NB4 (cell line): ENCODE results near the gene LBHD2.
A peak's percentile ranks its signal among the peaks of the same experiment; 100 is the strongest.

Experiments used
- DNase-seq: peaks from one replicate; pipeline ENCODE4 v3.0.0; 2010; ENCODE audit warnings: low read depth
- H3K4me3 ChIP-seq: one replicate; pipeline ENCODE4 v1.5.1; 2011; ENCODE audit warnings: mild to moderate bottlenecking, low read depth, low read length, moderate library complexity
- MYC ChIP-seq: IDR thresholded peaks from 2 replicates; pipeline ENCODE4 v1.6.1; 2011; ENCODE audit warnings: low read depth, low read length
- POLR2A ChIP-seq: IDR thresholded peaks from 2 replicates; pipeline ENCODE4 v1.6.1; 2011; ENCODE audit warnings: mild to moderate bottlenecking; ENCODE audit not compliant: insufficient read length; ENCODE audit errors: extremely low read depth
- TF ChIP-seq, protein P1 (sequence below): IDR thresholded peaks from one replicate; pipeline ENCODE4 v1.5.1; 2012; ENCODE audit warnings: low read depth, low read length
- TF ChIP-seq, protein P2 (sequence below): IDR thresholded peaks from 2 replicates; pipeline ENCODE4 v1.6.1; 2011; ENCODE audit warnings: low read depth, low read length

The LBHD2 gene

DNA sequence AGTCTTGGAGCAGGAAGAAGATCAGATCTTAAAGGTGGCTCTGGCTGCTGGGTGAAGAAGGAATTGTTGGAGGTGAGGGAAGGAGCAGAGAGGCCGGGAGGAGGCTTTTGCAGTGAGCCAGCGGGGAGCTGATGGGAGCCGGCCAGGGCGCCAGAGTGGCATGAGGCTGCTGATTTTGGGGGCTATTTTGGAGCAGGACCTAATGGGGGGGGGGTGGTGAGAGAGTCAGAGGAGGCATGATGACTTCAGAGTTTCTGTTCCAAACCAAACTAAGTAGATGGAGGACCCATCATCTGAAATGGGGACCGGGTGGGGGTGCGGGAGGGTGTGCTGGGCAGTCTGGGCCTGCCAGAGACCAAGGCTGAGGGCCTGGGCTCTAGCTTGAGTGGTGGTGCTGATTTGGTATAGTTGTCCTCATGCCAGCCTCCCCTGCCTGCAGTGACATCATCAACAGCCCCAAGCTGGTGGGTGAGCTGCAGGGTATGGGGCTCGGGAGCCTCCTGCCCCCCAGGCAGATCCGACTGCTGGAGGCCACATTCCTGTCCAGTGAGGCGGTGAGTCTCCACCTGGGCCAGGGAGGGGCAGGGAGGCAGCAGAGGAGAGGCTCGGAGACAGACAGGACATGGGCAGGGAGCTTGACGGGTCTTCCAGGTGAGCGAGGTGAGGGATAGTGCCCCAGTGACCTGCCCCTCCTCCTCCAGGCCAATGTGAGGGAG lies 45.4 kb downstream of the LBHD2 start:
- H3K4me3 ChIP-seq: no peak overlapping the region
- TF ChIP-seq POLR2A (no peak), MYC (no peak)
- TF ChIP-seq, protein P1, sequence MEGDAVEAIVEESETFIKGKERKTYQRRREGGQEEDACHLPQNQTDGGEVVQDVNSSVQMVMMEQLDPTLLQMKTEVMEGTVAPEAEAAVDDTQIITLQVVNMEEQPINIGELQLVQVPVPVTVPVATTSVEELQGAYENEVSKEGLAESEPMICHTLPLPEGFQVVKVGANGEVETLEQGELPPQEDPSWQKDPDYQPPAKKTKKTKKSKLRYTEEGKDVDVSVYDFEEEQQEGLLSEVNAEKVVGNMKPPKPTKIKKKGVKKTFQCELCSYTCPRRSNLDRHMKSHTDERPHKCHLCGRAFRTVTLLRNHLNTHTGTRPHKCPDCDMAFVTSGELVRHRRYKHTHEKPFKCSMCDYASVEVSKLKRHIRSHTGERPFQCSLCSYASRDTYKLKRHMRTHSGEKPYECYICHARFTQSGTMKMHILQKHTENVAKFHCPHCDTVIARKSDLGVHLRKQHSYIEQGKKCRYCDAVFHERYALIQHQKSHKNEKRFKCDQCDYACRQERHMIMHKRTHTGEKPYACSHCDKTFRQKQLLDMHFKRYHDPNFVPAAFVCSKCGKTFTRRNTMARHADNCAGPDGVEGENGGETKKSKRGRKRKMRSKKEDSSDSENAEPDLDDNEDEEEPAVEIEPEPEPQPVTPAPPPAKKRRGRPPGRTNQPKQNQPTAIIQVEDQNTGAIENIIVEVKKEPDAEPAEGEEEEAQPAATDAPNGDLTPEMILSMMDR: no peak
- TF ChIP-seq, protein P2, sequence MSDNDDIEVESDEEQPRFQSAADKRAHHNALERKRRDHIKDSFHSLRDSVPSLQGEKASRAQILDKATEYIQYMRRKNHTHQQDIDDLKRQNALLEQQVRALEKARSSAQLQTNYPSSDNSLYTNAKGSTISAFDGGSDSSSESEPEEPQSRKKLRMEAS: no peak
- DNase-seq: no peak

DNA sequence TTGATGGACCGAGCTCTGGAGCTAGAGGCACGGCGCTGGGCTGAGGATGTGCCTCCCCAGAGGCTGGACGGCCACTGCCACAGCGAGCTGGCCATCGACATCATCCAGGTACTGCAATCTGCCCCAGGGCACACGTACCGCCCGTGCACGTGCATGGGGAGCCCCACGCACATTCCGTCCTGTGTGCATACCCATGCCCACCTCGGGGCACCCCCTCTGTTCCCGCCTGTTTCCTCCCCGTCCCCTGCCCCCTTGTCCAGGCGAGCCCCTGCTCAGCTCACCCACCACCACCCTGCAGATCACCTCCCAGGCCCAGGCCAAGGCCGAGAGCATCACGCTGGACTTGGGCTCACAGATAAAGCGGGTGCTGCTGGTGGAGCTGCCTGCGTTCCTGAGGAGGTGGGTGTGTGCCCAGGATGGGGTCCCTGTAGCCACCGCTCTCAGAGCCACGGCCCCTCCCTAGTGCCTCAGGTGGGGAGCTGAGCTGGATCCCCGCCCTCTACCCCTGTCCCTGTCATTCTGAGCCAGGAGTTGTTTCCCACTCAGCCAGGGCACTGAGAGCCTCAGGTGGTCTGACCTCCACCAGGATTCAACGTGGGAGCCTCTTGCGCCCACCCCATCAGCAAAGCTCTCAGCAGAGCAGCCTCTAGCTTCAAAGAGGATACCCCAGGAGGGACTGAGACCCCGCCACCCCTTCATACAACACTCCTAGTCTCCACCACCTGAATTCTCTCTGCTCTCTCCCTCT lies 46.2 kb downstream of the LBHD2 start:
- DNase-seq: no peak
- TF ChIP-seq, protein P2: no peak
- TF ChIP-seq, protein P1: no peak
- no peak overlapping the region for H3K4me3 ChIP-seq

DNA sequence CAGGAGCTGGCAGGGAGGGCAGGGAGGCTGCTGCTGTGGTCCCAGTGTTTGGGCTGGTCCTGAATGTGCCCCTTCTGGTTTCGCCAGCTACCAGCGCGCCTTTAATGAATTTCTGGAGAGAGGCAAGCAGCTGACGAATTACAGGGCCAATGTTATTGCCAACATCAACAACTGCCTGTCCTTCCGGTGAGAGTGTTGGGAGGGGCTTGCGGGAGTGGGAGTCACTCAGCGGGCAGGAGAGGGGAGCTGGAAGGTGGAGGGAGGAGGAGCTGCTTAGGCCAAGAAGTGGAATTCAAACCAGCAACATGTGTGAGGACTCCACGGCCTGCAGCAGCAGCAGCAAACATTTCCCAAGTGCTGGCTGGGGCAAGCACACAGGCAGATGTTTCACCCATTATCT lies 47.0 kb downstream of the LBHD2 start:
- TF ChIP-seq POLR2A: no peak
- TF ChIP-seq MYC: no peak
- TF ChIP-seq, protein P2: no peak
- TF ChIP-seq, protein P1: no peak
- DNase-seq: no peak
- H3K4me3 ChIP-seq: no peak overlapping the region

DNA sequence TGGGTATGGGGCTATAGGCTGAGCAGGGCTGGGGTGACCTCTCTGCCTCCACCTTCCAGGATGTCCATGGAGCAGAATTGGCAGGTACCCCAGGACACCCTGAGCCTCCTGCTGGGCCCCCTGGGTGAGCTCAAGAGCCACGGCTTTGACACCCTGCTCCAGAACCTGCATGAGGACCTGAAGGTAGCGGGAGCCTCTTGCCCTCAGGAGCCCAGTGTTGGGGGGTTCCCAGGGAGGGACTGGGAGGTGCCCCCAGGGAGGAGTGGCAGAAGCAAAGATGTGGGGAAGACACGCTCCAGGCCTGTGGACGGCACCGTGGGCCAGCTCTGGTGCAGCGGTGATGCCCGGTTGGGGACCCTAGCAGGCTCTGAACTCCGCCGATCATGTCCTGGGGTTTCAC lies 47.6 kb downstream of the LBHD2 start:
- no peak overlapping the region for H3K4me3 ChIP-seq
- no peak for DNase-seq
- TF ChIP-seq MYC (no peak), POLR2A (no peak)
- TF ChIP-seq, protein P2: no peak
- TF ChIP-seq, protein P1: no peak

DNA sequence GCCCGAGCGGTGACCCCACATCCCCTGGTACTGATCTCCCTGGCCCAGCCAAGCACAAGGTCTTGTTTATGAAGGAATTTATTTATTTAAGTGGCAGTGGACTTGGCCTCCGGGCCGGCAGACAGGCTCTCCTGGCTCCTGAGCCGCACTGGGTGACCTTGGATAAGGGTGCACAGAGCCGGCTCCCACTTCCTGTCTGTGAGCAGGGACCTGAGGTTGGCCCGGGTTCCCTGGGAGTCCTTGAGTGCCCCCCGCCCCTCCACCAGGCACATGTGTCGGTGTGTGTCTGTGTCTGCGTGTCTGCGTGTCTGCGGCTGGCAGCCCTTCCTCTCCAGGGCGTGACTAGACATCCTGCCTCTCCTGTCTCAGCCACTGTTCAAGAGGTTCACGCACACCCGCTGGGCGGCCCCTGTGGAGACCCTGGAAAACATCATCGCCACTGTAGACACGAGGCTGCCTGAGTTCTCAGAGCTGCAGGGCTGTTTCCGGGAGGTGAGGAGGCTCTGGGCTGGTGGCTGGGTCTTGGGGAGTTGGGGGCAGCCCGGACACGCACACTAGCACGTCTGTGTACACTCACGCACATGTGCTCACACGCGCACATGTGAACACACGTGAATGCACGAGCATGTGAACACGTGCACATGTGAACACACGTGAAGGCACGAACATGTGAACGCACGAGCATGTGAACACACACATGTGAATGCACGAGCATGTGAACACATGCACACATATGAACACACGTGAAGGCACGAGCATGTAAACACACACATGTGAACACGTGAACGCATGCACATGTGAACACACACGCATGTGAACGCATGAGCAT lies 48.6 kb downstream of the LBHD2 start:
- H3K4me3 ChIP-seq: no peak overlapping the region
- TF ChIP-seq, protein P2: peak; percentile 63; the same call in 1 of the 2 replicates
- TF ChIP-seq MYC (no peak), POLR2A (no peak)
- TF ChIP-seq, protein P1: no peak
- DNase-seq: no peak
